Right renal cortex interstitium (tissue), 3 donors: ENCODE measurements around the gene LEMD2. TPM values are rescaled to one million over a fixed set of nuclear protein-coding genes. Genes with fewer than 3 reads are reported as not detected.

Source experiments
- DNase-seq, 3 donors: peaks; one replicate each; pipeline ENCODE4 v3.0.0-alpha.2; 2013; ENCODE audit warnings: low read depth in 3 of 3, low spot score in 2 of 3
- polyA plus RNA-seq, 3 donors: library from polyadenylated mRNA; unstranded; fragments of 120-200 nt; gene quantifications; one replicate each; pipeline ENCODE4 v1.2.1, GENCODE V29; 2013; ENCODE audit not compliant: insufficient read length in 3 of 3

LEMD2 gene
- polyA plus RNA-seq, 3 donors: 60.8 to 66.6 (median 62.3) TPM

DNA sequence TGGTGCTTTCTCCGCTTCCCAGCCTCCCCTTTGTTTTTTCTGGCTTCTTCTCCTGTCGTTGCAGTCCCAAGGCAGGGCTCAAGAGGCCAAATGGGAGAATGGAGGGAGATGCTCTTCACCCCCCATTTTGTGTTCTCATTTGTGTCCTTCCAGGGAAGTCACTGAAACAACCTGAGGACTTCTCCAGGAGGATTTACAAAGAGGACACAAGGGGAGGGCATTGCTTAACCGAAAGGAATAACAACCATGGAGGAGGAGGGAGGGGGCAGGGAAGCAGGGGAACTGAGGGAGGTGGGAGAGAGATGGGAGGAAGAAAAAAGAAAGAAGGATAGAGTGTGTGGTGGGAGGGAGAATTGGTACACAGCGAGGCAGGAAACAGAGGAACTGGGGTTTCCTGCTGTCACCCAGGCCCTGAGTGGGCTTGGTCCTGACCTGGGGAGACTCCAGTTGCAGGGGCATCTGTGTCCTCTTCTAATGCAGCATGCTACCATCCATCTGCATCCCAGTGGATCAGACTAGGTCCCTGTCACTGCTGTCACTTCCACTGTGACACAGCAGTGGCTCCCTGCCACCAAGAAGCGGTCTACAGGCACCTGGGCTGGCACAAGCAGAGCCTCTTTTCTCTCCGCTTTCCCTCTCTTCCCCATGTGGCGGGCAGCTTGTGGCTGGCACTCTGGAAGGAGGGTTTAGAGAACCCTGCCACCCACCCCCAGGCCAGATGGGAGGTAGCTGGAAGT is 32.0 kb upstream of the LEMD2 start:
- no peak for DNase-seq

DNA sequence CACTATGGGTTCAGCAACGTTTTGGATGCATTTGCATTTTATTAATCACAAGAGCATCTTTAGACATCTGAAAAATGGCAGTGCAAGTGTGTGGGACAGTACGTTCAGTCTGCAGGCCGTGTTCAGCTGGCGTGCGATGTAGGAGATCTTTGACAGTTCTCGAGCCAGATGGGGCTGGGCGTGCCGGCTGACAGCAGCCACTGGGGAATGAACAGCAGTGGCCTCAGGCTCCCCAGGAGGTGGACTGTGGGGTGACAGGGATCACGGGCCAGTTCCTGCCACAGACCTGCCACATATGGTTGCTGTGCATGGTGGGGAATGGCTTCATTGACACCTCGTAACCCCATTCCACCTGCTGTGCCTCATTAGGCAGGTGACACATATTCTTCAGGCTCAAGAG is 31.3 kb upstream of the LEMD2 start:
- DNase-seq: no peak

DNA sequence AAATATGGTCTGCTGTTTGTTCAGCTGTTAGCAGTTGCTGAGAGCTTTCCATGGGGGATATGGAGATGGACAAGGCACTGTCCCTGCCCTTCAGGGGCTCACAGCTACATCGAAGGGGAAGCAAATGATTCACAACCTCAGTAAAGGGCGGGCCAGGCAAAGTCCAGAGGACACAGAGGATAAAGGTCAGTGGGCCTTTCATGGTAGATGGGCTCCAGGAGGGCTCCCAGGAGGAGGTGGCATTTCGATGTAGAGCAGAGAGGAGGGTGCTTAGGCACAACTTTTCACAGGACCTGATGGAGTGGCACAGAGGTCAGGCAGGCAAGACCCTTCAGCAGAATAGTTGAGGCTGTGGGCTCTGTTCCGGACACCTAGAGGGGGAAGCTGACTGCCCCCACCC is 30.1 kb upstream of the LEMD2 start:
- no peak for DNase-seq

DNA sequence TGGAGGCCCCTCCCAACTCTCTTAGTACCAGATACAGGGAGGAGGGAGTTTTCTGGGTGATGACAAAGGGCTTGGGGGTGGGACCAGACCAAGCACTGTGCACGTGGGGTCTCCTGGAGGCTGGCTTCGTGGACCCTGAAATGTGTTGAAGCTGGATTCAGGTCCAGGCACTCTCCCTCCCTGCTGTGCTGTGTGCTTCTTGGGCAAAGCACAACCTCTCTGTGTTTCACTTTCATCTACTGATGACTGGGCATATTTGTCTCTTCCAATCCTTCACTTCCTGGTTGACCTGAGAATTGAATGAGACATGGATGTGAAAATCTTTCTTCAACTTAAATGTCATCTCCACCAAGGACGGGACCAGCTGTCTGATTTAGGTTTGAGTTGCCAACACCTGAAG is 29.4 kb upstream of the LEMD2 start:
- no peak for DNase-seq

DNA sequence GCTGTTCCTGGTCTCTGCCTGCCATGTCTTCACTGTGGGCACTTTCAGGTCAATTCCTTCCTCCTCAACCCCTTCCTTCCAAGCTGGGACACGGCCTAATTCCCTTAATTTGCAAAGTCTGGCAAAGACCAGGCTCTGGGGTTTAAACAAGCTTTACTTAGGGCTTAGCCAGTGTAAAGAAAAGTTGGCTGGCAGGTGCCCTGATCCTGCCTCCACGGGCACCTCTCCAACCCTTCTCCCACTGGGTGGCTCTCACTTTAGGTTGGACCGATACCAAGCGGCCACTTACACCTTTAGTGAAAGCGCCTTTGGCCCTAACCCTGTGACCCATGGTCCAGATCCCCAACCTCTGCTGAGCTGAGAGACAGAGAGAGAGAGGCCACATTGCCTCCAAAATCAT is 28.6 kb upstream of the LEMD2 start:
- no peak for DNase-seq

DNA sequence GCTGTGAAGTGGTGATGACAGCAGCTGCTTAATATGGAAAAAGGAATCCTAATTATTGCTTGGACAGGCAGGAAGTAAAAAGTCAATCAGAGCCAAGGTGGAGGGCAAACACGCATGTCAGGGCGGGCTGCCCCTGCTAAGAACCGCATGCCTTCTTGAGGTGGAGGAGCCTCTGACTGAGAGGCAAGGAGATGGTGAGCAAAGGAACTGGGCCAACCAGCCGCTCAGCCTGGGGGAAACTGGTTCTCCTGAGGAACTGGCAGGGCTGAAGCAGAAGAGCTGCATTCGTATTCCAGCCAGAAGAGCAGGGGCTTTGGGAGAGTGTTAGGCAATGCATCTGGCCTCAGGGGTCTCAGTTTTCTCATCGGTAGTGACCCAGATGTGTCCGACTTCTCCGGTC is 28.0 kb upstream of the LEMD2 start:
- DNase-seq: no peak

DNA sequence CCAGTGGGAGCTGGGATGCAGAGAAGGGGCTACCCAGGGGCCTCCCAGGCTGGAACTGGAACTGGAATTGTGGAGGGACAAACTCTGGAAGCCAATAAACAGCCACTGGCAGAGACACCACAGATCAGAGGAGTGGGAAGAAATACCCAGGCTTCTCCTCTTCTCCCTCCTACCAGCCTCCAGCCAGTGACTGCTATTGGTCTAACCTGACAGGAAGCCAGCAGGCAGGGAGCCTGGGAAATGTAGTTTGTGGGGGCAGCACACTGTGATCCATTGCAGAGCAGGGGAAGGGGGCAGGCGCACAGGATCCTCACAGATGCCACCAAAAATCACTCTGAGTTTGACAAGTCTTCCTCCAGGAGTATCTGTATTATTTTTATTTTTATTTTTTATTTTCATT is 26.9 kb upstream of the LEMD2 start:
- no peak for DNase-seq

DNA sequence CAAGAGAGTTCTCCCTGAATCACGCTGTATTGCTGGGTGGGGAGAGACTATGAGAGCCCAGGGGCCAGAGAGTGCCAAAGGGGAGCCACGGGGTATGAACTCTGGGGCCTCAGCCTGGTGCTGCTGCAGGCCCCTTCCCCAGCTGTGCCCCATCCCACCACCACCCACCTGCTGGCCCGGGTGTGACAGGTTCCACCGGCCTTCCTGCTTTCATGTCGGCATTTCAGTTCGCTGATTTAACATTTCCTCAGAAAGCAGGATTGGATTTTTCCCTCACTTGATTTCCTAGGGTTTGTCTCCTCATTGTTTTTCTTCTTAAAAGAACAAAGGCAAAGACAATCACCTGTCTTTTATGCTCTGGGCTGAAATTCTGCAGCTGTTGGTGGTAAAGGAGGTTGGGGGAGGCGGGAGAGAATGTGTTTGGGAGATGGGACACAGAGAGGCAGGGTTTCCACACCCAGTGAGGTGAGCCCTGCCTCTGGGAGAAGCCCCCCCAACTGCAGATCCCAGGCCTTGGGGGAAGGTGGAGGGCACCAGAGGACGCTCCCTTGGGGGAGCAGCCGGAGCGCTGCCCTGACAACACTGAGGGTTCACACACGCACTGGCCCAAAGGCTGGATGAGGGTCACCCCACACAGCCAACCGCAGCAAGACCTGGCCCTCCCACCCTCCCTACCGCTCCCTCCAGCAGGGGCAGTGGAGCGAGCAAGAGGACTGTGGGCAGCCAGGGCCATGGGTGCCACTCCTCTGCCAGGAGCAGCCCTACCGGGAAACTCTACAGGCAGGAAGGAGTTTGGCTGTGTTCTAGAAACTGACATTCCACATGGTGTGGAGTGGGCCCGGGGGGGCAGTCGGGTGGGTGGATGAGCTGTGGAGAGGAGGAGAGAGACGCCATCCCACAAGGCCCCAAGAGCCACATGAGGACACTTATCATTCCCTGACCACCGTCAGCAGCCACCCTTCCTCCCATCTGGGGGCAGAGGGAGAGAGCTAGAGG is 25.4 kb upstream of the LEMD2 start:
- DNase-seq: no peak

DNA sequence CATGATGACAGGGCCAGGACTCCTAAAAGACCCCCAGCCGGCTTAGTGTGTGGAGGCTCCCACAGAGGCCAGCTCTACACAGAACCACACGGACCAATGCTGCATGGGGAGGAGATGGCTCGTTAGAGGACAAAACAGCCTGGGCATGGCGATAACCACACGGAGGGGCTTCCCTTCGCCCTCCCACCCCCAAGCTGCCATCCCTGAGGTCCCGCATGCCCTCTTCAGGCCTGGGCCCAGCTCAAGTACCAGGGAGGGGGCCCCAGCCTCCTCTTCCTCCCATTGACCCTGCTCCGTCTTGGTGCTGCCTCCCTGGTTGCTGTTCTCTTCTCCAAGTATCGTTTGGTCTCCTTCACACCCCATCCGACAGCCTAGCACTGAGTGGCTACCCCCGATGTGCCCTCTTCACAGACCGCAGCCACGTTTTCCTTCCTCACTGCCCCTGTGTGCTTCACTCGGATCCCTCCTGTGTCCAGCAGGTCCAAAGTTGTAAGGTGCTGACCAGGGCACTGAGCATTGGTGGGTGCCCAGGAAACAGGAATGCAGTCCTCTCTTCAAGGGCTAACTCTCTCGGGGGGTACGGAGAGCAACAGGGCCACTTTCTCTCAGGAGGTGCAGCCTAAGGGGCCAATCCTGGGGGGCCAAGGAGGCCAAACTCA is 24.4 kb upstream of the LEMD2 start:
- no peak for DNase-seq

DNA sequence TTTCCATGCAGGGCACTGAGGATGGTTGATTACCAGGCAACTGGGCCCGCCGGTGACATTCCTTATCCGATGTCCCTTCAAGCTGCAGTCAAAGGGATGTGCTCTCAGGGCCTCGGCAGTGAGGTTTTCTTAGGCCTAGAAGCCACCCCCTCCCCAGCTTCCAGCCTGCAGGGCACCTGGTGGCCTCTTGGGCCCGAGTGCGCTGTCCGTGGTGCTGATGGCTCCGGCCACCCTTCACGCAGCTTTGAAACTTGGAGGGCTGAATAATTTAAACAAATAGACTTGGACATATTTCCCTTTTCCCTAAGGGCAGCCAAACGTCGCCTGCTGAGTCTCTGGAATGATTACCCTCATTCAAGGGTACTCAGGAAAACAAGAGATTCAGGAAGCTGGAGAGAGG is 23.7 kb upstream of the LEMD2 start:
- peak; percentile 53 to 72 (median 71) for DNase-seq

DNA sequence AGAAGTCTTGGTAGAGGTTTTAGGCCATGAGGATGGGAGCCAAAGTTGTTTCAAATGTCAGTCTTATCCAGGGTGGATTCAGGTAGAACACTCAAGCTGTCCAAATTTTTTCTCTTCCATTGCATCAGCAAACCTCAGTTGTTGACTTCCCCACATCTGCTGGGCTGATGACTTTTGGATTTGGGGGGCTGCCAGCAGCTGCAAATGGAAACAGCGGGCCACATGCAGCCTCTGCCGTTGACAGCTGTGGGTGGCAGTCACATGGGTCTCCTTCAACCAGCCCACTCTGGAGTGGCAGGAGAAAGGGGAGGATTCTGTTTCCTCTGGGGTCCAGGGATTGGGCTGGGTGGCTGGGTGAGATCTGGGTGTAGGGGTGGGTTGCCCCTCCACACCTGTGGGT is 20.7 kb upstream of the LEMD2 start:
- DNase-seq: no peak

DNA sequence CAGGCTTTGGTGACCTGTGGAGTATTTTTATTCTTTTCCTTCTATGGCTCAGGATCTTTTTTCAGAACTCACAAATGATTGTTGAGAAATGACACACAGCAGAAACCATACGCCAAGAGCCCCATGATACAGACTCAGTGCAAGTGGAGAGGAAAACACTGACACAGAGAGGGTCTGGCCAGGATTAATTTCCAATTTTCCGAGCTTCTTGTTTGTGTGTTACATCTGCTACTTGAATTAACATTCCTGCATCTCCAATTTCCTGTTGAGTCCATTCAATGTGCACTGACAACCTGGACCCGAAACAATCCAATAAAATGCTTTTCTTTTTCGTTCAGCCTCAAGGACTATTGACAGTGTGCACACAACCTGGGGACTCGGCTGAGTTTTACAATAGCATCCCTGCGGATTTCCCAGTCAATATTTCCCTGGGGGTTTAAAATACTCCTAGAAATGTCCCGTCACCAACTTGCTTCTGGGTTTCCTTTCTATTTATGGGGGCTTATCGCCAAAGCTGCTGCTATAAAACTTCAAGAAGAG is 19.8 kb upstream of the LEMD2 start:
- DNase-seq: no peak

DNA sequence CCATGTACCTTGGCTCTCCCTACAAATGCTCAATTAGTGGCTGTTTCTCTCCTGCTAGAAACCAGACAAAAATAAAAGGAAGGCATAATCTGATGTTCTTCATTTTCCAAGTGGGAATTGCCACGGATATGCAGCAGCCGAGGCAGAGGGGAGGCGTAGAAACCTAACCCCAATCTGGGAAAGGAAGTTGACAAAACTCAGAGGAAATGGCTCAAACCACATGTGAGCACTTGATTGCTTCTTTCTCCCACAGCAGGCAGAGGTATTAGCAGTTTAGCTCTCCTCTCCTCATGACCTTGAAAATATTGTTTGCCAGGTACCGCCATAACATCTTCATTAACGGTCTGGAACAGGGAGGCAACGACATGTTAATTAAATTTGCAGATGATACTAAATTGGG is 18.7 kb upstream of the LEMD2 start:
- no peak for DNase-seq

DNA sequence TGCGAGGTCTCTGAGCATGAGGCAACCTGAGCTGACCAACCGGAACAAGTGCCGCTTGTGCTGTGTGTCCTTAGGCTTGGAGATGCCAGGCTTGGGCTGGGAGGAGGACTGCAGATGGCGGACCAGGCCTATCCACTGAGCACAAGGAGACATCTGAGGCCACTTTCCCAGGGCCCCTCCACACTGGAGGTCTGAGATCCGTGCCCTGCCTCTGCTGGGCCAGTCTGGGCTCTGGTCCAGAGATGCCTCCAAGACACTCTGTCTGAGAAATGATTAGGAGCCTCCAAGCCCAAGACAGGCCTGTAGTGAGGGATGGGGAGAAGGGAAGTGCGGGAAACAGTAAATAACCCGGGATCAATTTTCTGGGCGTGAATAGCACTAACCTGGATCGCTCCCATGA is 17.9 kb upstream of the LEMD2 start:
- DNase-seq: no peak

DNA sequence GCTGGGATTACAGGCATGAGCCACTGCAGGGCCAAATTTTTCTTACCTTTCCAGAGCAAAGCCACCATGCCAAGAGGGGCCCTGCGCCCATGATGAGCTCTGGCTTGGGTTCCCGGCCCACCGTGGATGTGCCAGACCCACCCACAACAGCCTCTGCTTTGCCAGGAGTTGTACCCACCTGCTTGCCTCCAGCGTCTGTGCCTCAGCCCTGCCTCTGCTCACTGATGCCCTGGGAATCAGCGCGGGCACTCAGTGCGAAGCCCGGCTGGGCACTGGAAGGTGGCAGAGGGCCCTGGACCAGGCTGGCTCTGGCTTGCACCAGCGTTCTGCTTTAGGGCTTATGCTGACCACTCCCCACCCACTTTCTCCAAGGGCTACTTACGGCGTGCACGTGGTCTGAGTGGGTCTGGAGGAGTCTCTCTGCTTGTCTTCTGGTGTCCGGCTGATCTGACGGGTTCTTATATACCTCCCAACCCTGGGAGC is 14.7 kb upstream of the LEMD2 start, which contains the start of gene MLN:
TSS of gene MLN (minus strand) at position 433 of the 483 bp plus-strand sequence. CDS start 2,840 bp downstream, outside the sequence.
- no peak for DNase-seq

DNA sequence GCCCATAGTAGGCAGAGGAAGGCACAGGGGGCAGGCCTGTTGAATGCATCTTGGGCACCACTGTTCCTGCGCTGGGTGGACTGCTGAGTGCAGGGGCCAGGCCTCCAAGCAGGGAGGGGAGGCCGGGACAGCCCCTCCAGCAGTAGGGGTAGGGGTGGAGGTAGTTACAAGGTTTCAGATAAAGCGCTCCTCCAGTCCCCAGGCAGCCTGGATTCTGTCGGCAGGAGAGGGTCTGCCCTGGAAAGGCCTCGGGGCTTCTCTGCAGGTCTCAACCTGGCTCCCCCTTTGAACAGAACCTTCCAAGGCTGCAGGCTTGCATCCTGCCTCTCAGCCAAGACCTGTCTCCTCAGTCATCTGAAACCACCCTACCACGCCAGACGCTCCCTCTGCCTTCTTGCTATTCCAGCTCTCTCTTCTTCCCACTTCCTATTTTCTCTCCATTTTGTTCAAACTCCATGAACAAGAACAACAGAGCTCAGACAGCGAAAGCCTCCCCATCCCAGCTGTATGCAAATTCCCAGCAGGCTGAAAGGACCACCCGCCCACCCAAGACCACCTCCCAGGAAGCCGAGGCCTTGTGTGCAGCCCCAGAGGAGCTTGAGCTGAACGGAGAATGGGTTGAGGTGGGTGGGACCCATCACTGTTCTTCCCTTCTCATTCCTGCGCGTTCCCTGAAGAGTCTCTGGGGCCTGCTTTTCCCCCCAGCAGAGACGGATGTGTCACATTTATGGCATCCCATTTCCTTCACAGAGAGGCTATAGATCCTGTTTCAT is 13.4 kb upstream of the LEMD2 start:
- no peak for DNase-seq

DNA sequence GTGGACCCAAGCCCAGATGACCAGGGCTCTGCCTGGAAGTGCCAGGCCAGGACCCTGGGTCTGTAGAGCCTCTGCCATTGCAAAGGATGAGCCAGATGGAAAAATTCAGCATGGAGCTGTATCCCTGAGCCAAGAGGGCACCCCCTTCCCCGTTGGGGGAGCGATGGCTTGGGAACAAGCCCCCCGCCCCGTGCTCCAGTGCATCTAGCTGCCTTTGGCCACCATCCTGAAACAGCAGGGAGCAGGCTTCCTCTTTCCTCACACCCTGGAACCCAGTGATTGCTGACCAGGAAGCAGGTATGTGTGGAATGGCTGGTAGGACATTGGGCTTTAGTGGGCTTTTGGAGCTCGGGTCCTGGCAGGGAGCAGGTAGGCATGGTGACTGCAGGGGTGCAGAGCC is 12.7 kb upstream of the LEMD2 start:
- no peak for DNase-seq

DNA sequence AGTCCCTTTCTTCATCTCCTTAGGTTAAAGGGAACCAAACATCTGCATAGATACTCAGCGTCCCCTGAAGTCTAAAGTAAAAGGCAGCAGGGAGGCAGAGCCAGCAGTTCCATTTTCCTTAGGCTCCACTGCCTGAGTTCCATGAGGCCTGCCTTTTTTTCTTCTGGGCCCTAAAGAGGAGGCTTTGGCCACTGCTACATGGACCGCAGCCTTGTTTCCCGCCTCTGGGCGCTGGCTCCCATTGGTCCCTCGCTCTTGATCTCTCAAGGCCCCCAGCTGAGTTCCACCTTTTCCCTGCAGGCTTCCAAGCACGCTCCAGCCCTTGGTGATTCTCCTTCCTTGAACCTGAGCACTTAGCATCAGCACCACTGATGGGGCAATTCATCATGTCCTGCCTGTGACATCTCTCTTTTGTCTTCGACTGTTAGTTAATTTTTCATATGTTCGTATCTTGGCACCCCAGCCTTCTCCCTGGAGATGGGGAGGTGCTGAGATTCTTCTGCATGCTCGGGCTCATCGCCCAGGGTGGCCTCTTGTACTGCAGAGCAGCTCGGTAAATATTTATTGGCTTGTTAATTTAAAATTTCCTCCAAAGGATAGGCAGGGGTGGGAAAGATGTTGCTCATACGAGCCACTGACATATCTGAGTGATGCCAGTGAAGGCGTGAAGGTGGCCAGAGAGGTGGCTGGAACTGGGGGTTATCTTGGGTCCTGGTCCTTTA is 11.5 kb upstream of the LEMD2 start:
- no peak for DNase-seq

DNA sequence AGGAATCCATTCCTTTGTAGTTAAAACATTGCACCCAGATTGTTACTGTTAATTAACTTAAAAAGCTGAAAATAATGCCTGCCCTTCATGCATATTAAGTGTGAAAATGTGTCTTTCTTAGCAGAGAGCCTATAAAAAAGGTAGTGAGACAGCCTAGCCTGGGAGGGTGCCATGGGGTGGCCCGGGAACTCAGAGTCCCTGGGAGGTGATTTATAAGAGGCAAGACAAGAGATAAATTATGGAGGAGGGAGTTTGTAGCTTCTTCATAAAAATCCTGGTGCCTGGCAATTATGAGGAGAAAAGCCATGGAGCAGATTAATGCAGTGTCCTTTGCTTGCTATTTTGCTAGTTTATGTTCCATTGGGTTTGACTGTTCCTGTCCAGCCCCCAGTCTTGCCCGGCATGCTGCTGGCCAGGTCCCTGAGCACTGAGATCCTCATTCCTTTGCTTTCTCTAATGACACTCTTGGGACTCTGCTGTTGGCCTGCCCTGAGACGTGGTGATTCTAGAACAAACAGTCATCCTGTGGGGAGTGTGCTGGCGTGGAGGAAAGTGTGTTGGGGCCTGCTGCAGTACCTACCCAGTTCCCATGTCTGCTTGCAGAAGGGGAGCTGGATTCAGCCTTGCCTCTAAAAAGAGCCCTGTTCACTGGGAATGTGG is 10.7 kb upstream of the LEMD2 start:
- no peak for DNase-seq
